ENCODE measurements around the gene GIPR. TPM values are rescaled to one million over a fixed set of nuclear protein-coding genes. Genes with fewer than 3 reads are reported as not detected.

The GIPR gene
- total RNA-seq, 4 donors from 2014 or later: 0.98 to 2.4 TPM; not detected in 2

DNA sequence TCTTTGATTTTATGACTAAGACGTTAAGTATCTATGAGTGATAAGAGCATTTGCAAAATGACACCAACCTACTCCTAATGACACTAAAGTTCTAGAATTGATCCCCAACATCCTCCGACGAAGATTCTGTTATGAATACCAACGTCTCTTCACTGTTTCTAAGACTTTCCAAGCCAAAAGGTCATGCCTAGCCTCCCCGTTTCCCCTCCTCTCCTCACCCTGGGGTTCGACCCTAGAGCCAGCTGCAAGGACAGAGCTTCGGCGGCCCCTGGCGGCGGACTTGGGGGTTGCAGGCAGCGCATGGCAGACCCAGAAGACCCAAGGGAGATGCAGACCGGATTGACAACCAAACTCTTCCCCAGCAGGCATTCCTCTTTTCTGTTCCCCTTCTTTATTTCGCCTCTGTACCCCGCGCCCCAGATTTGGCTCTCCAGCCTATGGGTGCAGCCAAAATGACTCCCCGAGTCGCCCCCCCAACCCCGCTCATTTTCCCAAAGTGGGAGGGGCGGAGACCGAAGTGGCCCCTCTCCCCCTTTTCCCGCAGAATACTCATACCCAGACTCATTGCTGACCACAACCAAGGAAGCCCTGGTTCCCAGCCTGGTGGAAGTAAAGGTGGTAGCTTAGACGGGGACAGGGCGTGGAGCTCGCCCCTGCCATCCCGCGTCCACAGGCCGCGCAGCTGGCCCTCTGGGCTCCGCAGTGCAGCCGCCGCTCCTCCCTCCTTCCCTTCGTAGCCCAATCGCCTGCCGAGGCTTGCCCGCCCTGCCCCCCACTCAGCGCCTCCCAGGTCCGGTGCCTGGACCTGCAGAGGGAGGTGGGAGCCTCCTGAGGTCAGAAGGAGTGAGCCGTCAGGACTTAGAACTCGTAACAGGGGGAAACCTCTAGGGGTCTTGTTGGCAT, 24.7 kb upstream of the GIPR start:
- no peak overlapping the region for H3K27ac ChIP-seq
- TF ChIP-seq POLR2A (IDR thresholded peaks at IDR 0.05): no peak
- peak in 1 of 2 donors; percentile 11 for TF ChIP-seq EP300 (IDR thresholded peaks at IDR 0.05)
- TF ChIP-seq, protein P1, sequence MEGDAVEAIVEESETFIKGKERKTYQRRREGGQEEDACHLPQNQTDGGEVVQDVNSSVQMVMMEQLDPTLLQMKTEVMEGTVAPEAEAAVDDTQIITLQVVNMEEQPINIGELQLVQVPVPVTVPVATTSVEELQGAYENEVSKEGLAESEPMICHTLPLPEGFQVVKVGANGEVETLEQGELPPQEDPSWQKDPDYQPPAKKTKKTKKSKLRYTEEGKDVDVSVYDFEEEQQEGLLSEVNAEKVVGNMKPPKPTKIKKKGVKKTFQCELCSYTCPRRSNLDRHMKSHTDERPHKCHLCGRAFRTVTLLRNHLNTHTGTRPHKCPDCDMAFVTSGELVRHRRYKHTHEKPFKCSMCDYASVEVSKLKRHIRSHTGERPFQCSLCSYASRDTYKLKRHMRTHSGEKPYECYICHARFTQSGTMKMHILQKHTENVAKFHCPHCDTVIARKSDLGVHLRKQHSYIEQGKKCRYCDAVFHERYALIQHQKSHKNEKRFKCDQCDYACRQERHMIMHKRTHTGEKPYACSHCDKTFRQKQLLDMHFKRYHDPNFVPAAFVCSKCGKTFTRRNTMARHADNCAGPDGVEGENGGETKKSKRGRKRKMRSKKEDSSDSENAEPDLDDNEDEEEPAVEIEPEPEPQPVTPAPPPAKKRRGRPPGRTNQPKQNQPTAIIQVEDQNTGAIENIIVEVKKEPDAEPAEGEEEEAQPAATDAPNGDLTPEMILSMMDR (IDR thresholded peaks at IDR 0.05): peak; percentile 93 to 99 (median 96)
- H3K36me3 ChIP-seq: no peaks in the 10 kb centered on the region
- peaks cover 0 to 36% of the 10 kb centered on the region in 2 donors for H3K27me3 ChIP-seq
- peak; percentile 70 to 91 for DNase-seq (ENCODE audit: low spot score in 2 of 2)
- no peaks in the 10 kb centered on the region for H3K9me3 ChIP-seq
- H3K4me1 ChIP-seq: peaks cover 0 to 64% (median 31%) of the 10 kb centered on the region in 4 donors
- WGBS, 2 donors: 8 to 12% methylated on average over 25 to 39 of the region's 39 CpGs
- no peak overlapping the region for H3K4me3 ChIP-seq

DNA sequence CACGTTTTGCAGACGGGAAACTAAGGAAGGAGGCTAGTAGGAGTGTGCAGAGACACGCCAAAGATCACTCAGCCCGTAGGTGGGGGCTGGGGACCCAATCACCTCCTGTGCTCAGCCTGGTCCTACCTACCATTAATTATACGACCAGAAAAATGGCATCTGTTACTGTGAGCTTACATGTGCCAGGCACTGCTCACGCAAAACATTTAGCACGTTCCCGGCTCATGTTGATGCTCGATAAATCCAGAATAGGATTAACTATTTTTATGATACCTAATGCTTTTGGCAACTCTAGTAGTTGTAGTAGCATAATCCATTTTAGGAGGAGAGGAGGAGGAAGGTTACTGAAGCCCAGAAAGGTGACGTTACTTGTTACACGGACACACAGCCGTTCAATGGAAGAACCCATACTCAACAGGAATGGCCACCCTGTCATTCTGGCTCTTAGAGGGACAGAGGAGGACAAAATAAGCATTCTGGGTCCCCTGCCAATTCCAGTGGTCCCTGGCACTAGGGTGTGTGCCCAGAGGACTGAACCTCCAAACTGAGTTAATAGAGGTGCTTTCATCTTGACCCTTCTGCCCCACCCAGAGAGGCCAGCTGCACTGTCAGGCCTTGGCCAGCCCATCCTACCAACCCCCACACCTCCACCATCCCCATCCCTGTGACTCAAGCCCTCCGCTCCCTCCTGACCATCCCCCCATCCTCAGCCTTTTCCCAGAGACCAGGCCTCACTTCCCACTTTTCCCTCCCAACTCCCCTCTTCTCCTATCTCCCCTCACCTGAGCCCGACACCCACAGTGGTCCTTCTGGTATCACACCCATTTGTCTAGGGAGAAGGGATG, 23.9 kb upstream of the GIPR start:
- H3K9me3 ChIP-seq: no peaks in the 10 kb centered on the region
- no peaks in the 10 kb centered on the region for H3K36me3 ChIP-seq
- peaks cover 0 to 36% of the 10 kb centered on the region in 2 donors for H3K27me3 ChIP-seq
- H3K4me1 ChIP-seq: peaks cover 0 to 56% (median 25%) of the 10 kb centered on the region in 4 donors
- H3K4me3 ChIP-seq: no peak overlapping the region
- 46 to 47% methylated on average over 14 of the region's 14 CpGs for WGBS, 2 donors
- TF ChIP-seq POLR2A (IDR thresholded peaks at IDR 0.05): no peak
- TF ChIP-seq EP300 (IDR thresholded peaks at IDR 0.05): no peak
- TF ChIP-seq, protein P1 (IDR thresholded peaks at IDR 0.05): no peak
- no peak for DNase-seq (ENCODE audit: low spot score in 2 of 2)
- H3K27ac ChIP-seq: no peak overlapping the region

GRCh38 chr19:45645068-45645630, 22.9 kb upstream of the GIPR start:
- Histone ChIP-seq H3K36me3 (no peaks in the 10 kb centered on the region), H3K4me1 (peaks cover 0 to 48% (median 25%) of the 10 kb centered on the region in 4 donors), H3K9me3 (no peaks in the 10 kb centered on the region), H3K27ac (no peak overlapping the region), H3K27me3 (peaks cover 0 to 44% of the 10 kb centered on the region in 2 donors), H3K4me3 (peak overlapping the region in 2 of 4 donors; percentile 34 to 39)
- no peak for DNase-seq (ENCODE audit: low spot score in 2 of 2)
- 12 to 14% methylated on average over 23 to 27 of the region's 35 CpGs for WGBS, 2 donors
- TF ChIP-seq, protein P1 (IDR thresholded peaks at IDR 0.05): no peak
- TF ChIP-seq EP300 (IDR thresholded peaks at IDR 0.05) (no peak), POLR2A (IDR thresholded peaks at IDR 0.05) (no peak)

DNA sequence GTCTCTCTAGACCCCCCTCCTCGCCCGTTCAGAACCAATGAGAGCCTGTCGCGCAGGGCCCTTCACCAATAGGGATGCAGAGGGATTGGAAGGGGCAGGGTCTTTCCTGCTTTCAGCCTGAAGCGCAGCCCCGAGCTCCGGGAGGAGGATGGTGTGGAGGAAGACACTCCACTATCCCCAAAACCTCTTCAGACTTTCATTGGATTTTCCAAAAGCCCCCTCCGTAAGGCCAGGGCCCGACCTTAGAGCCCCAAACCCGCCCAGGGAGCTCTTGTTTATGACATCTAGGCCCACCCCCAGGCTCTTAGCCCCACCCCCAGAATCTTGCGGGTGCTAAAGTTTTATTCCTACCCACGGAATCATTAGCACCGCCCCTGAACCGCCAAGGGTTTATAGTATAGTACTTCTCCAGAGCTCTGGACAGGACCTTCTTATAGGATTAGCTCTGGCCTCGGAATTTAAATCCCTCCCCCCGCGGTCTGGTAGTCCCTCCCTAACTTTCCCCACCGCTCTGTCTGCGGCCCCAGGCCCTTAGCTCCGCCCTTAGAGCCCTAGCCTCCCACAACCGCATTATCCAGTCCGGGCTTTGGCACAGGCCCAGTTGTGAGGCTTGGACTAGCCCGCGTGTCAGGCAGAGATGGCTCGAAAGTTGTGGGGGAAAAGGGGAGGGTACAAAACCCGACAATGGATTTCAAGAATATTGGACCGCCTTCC, 22.2 kb upstream of the GIPR start:
- Histone ChIP-seq H3K4me1 (peaks cover 0 to 45% (median 25%) of the 10 kb centered on the region in 4 donors), H3K27ac (no peak overlapping the region), H3K9me3 (no peaks in the 10 kb centered on the region), H3K36me3 (no peaks in the 10 kb centered on the region), H3K4me3 (peak overlapping the region; percentile 13 to 39 (median 25)), H3K27me3 (peaks cover 0 to 44% of the 10 kb centered on the region in 2 donors)
- WGBS, 2 donors: 1% methylated on average over 27 of the region's 27 CpGs
- DNase-seq (ENCODE audit: low spot score in 2 of 2): peak in 1 of 2 donors; percentile 57
- TF ChIP-seq EP300 (IDR thresholded peaks at IDR 0.05) (no peak), POLR2A (IDR thresholded peaks at IDR 0.05) (no peak)
- TF ChIP-seq, protein P1 (IDR thresholded peaks at IDR 0.05): no peak

Measured in tibial nerve (tissue), 4 donors.